ENCODE data around the gene SPRYD7. TPM values are rescaled to one million over a fixed set of nuclear protein-coding genes. Genes with fewer than 3 reads are reported as not detected.

SPRYD7 gene
- total and polyA plus RNA-seq, 9 donors: 3.7 to 11.6 (median 6.8) TPM

DNA sequence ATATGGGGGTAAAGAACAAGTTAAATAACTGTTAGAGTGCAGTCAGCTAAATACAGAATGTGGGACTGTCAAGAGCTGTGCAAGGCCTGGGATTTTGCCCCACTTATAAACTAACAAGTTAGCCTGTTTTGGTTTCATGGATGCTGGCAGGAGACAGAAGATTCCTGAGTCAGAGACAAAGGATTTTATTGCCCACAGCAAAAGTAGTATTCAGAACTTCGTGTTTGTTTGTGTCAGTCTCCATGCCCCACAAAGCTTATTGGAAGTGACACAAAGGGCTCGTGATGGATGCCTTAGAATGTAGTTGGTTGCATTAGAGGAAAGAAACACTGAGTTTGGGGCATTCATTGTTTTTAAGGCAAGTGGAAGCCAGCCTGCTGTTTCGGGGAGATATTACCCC, 22.2 kb upstream of the SPRYD7 start:
- WGBS, 3 donors: 85 to 89% (median 88%) methylated on average over 3 of the region's 3 CpGs
- intact Hi-C loops (cut with DNase I): no loop called here
- TF ChIP-seq EP300 (IDR thresholded peaks at IDR 0.05) (no peak), POLR2A (IDR thresholded peaks at IDR 0.05) (no peak)
- TF ChIP-seq, protein P1, sequence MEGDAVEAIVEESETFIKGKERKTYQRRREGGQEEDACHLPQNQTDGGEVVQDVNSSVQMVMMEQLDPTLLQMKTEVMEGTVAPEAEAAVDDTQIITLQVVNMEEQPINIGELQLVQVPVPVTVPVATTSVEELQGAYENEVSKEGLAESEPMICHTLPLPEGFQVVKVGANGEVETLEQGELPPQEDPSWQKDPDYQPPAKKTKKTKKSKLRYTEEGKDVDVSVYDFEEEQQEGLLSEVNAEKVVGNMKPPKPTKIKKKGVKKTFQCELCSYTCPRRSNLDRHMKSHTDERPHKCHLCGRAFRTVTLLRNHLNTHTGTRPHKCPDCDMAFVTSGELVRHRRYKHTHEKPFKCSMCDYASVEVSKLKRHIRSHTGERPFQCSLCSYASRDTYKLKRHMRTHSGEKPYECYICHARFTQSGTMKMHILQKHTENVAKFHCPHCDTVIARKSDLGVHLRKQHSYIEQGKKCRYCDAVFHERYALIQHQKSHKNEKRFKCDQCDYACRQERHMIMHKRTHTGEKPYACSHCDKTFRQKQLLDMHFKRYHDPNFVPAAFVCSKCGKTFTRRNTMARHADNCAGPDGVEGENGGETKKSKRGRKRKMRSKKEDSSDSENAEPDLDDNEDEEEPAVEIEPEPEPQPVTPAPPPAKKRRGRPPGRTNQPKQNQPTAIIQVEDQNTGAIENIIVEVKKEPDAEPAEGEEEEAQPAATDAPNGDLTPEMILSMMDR (IDR thresholded peaks at IDR 0.05): no peak
- no peaks in the 10 kb centered on the region for H3K9me3 ChIP-seq
- DNase-seq: no peak
- no peaks in the 10 kb centered on the region for H3K36me3 ChIP-seq
- H3K4me3 ChIP-seq: no peak overlapping the region
- H3K27me3 ChIP-seq: no peaks in the 10 kb centered on the region
- H3K4me1 ChIP-seq (ENCODE audit: insufficient read depth): no peaks in the 10 kb centered on the region
- H3K27ac ChIP-seq: no peak overlapping the region

- no peak overlapping the region for H3K27ac ChIP-seq
- intact Hi-C loops (cut with DNase I): no loop called here
- no peak for DNase-seq
- H3K4me3 ChIP-seq: no peak overlapping the region
- H3K4me1 ChIP-seq (ENCODE audit: insufficient read depth): no peaks in the 10 kb centered on the region
- no peaks in the 10 kb centered on the region for H3K27me3 ChIP-seq
- TF ChIP-seq, protein P1 (IDR thresholded peaks at IDR 0.05): no peak
- TF ChIP-seq POLR2A (IDR thresholded peaks at IDR 0.05) (no peak), EP300 (IDR thresholded peaks at IDR 0.05) (no peak)
- WGBS, 3 donors: 82 to 88% (median 85%) methylated on average over 3 of the region's 3 CpGs
- no peaks in the 10 kb centered on the region for H3K36me3 ChIP-seq
- H3K9me3 ChIP-seq: no peaks in the 10 kb centered on the region
These were observed 20.0 kb upstream of the SPRYD7 start for GRCh38 chr13:49956131-49956530.

- 77 to 90% (median 84%) methylated on average over 2 of the region's 2 CpGs for WGBS, 3 donors
- DNase-seq: no peak
- TF ChIP-seq POLR2A (IDR thresholded peaks at IDR 0.05): no peak
- no peak for TF ChIP-seq EP300 (IDR thresholded peaks at IDR 0.05)
- TF ChIP-seq, protein P1 (IDR thresholded peaks at IDR 0.05): no peak
- Histone ChIP-seq H3K27ac (no peak overlapping the region), H3K27me3 (no peaks in the 10 kb centered on the region), H3K4me3 (no peak overlapping the region), H3K4me1 (ENCODE audit: insufficient read depth) (no peaks in the 10 kb centered on the region), H3K9me3 (no peaks in the 10 kb centered on the region), H3K36me3 (no peaks in the 10 kb centered on the region)
- intact Hi-C loops (cut with DNase I): no loop called here
These were observed 18.7 kb upstream of the SPRYD7 start for GRCh38 chr13:49954674-49955455.

GRCh38 chr13:49953560-49953959, 17.4 kb upstream of the SPRYD7 start:
- intact Hi-C loops (cut with DNase I): no loop called here
- no peak for DNase-seq
- H3K36me3 ChIP-seq: no peaks in the 10 kb centered on the region
- no peaks in the 10 kb centered on the region for H3K4me1 ChIP-seq (ENCODE audit: insufficient read depth)
- H3K27ac ChIP-seq: no peak overlapping the region
- TF ChIP-seq POLR2A (IDR thresholded peaks at IDR 0.05) (no peak), EP300 (IDR thresholded peaks at IDR 0.05) (no peak)
- TF ChIP-seq, protein P1 (IDR thresholded peaks at IDR 0.05): no peak
- no peaks in the 10 kb centered on the region for H3K9me3 ChIP-seq
- H3K4me3 ChIP-seq: no peak overlapping the region
- H3K27me3 ChIP-seq: no peaks in the 10 kb centered on the region
- WGBS, 3 donors: 97 to 100% (median 97%) methylated on average over 1 of the region's 1 CpG
